ENCODE results near the gene STAG1.

- TF ChIP-seq CTCF (IDR thresholded peaks at IDR 0.05), result no peak
- no peak for TF ChIP-seq POLR2AphosphoS5 (IDR thresholded peaks at IDR 0.05)
- no peak for TF ChIP-seq EP300 (IDR thresholded peaks at IDR 0.05)
- TF ChIP-seq POLR2A (IDR thresholded peaks at IDR 0.05; ENCODE audit: low read depth), result no peak
These were observed 337.7 kb downstream of the STAG1 start for GRCh38 chr3:136414476-136414875.

All from esophagus muscularis mucosa (tissue), 4 donors.